Stimulated activated CD4-positive, alpha-beta T cell treated with anti-CD3 and anti-CD28 coated beads, Interleukin-4, amount 100 ng/mL, for 1 hour (primary cell): ENCODE data around the gene COL24A1.

Source experiments
- DNase-seq: peaks from one replicate; pipeline ENCODE4 v3.0.0-alpha.2; 2020

COL24A1 gene

GRCh38 chr1:86069757-86070145 lies 86.8 kb downstream of the COL24A1 start:
- no peak for DNase-seq

DNA sequence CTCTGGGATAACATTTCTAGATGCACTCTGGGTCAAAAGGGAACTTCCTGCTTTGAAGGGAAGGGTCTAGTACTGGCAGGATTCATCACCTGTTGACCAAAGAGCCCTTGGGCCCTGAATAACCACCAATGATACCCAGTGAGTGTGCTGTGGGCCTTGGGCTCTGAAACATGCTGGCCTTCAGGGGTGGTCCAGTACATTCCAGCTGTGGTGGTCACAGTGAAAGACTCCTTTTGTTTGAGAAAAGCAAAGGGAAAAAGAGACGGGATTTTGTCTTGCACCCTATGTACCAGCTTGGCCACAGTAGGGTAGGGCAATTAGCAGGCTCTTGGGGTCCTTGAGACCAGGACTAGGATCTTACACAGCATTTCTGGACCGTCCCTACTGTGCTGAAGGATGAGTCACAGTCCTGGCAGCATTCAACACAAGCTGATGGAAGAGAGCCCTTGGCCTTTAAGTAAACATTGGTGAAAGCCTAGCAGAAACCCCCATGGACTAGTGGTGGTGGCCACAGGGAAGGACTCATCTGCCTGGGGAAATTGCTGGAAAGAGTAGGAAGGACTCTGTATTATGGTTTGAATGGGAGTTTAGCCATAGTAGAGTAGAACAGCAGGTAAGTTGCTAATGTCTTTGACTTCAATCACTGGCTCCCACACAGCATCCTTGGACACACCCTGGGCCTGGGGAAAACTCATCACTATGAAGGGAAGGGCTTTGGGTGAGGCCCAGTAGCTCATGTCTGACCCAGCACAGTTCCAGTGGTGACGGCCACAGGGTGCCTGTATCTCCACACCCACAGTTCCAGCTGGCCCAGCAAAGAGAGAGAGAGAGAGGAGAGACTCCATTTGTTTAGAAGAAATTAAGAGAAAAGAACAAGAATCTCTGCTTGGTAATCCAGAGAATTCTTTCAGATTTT lies 87.5 kb downstream of the COL24A1 start:
- no peak for DNase-seq

GRCh38 chr1:86068271-86068721 lies 88.3 kb downstream of the COL24A1 start:
- DNase-seq = no peak

DNA sequence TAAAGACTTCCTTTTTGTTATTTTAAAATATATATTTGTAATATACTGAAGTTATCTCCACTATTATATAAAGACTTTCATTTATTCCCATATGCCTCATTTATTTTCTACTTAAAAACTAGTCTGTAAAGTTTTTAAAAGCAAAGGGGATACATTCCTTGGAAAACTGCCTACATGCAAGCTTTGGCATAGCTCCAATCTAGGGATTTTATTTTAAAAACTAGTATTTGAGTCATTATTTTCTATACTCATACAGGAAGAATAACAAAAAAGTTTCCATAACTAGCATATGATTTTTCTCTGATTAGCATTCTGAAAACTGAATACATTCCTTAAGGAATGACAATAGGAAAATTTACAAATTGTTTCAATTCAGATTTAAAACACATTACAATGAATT lies 88.9 kb downstream of the COL24A1 start:
- no peak for DNase-seq

GRCh38 chr1:86064899-86065298 lies 91.7 kb downstream of the COL24A1 start:
- DNase-seq = no peak

GRCh38 chr1:86063721-86064120 lies 92.9 kb downstream of the COL24A1 start:
- no peak for DNase-seq

- DNase-seq = no peak
These were observed 94.1 kb downstream of the COL24A1 start for GRCh38 chr1:86062453-86062852.

DNA sequence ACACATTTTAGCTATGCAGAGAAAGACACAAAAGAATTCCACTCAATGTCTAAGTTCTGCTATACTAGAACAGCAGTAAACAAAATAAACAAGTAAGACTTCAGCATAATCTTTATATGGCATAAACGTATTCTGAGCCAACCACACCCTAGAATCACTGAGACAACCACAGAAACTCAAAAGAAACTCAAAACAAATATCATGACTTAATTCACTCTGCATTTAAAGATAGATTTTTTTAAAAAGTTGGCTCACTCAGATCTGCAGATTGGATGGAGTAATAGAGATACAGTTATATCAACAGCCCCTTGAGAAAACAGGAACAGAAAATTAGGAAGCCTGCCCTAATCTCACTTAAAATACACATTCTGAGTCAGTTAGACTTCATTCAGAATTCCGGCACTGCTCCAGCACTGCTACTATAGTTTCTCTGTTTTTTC lies 95.0 kb downstream of the COL24A1 start:
- DNase-seq = no peak

DNA sequence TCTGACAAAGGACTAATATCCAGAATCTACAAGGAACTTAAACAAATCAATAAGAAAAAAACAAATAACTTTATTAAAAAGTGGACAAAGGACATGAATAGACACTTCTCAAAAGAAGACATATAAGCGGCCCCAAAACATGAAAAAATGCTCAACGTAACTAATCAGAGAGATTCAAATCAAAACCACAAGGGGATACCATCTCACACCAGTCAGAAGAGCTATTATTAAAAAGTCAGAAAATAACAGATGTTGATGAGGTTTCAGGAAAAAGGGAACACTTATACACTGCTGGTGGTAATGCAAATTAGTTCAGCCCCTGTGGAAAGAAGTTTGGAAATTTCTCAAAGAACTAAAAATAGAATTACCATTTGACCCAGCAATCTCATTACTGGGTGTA lies 102.2 kb downstream of the COL24A1 start:
- no peak for DNase-seq

DNA sequence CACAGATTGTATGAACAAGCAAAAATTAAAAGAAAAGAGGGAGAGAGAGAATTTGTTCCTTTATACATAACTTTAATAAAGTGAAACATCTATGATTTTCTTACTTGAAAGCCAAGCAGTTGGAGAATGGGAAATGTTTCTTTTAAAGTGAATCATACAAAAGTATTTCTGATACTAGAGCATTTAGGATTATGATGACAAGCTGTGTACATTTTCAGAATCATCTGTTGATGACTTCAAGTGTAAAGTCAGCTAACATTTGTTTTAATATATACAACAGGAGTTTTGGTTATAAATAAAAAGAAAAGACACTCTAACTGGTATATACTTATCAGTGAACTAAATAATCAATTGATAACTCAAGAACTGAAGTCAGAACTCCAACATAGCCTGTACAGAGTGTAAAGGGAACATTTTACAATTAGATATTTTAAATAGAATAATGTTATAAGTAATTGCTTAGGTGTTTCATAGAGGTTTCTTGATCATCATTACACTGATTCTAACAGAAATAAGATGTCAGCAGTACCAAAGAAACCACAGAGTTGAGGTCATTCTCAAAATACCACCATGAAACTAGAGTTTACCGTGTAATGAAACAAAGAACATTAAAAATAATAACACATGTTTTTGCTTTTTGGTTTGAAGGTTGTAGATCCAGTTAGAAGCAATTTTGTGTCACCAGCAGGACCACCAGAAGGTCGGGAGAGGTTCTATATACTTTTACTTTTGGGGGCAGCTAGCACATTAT lies 103.4 kb downstream of the COL24A1 start:
- DNase-seq = no peak

- DNase-seq = no peak
These were observed 121.5 kb downstream of the COL24A1 start for GRCh38 chr1:86035101-86035500.

GRCh38 chr1:86030180-86030579 lies 126.4 kb downstream of the COL24A1 start:
- no peak for DNase-seq

- no peak for DNase-seq
These were observed 138.2 kb downstream of the COL24A1 start for GRCh38 chr1:86018283-86018923.

DNA sequence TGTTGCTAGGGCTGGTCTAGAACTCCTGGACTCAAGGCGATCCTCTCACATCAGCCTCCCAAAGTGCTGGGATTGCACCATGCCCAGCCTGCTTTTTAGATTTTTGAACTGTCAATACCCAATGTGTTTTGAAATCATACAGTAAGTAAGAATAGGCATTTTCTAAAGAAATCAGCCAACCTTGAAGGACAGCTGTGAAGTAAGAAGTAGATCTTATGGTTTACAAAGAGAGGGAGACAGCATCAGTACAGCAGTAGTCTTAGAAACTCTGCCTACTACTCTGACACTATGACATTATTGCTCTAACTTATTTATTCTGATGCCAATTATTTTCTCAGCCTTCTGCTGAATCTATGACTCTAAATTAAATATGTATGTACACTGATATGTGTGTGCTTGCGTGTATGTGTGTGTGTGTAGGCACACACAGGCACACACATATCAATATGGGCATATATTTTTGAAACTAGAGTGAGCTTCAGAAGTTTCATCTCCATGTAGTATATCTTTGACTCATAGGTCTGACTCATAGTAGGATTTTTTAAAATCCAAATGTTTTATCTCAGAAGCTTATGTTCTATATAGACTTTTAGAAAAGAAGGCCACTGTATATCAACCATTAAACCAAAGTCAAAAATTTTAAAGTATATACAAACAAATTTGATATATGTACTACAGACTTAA lies 140.4 kb downstream of the COL24A1 start:
- no peak for DNase-seq

DNA sequence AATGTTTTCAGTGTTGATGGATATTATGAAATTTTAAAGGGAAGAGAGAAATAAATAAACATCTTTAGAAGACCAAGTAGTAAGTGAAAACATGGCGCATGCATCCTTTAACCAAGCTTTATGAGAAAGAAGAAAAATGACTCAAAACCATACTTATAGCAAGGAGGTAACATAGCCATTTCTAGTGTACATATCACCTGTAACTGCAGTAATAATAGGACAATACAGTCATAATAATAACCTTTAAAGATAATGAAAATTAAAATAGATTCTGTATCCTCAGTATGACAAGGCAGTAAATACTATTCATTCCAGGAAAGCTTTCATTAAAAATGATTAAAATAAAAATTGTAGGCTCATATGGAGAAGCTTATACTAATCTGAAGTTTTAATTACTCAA lies 141.2 kb downstream of the COL24A1 start:
- DNase-seq = no peak

- no peak for DNase-seq
These were observed 156.0 kb downstream of the COL24A1 start for GRCh38 chr1:86000601-86001000.

DNA sequence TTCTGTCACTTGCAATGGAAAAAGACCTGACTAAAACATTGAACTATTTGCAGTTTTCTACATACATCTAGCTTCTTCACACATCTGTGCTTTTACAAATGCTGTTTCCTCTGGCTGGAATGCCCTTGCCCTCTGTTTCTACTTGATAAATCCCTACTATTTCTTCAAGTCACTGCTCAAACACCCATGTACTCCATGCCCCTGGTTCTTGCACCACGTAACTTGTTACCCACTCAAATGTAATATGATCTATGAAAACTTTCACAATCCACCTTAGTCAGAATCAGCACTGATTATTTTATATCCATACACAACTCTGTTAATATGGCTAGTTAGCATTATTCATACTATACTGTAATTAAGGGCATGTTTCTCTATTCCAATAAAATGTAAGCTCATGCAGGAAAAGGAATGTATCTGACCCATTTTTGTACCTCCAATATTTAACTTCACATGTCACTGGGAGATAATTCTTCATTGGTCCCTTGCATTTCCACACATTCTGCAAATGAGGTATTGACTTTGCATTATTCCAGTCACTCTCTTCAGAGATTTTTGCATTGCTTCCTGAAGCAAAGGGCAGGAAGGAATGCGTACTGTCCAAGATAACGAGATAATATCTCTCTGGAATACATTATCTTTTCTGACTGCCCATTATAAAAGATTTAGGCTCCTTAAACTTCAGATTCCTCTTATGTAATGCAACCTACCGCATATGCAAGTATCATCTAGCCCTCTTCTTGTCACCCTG lies 158.3 kb downstream of the COL24A1 start:
- DNase-seq = no peak

DNA sequence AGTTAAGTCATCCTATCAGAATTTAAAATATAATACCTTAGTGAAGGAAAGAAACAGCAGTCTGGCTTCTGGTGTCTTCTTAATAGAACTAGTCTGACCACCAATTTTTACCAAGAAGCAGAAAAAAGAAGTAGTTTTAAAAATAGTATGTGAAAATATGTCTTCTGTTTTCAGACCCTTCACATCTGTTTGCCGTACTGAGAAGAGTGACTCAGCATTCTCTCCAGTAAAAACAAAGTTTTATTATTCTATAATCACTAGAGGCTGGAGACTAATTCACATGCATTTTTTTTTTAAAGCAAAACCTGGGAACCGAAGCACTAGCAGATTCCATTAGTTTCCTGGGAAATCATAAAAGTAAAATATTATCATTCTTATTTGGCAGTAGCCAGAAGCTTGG lies 163.8 kb downstream of the COL24A1 start:
- no peak for DNase-seq

- no peak for DNase-seq
These were observed 165.3 kb downstream of the COL24A1 start for GRCh38 chr1:85991261-85991660.

DNA sequence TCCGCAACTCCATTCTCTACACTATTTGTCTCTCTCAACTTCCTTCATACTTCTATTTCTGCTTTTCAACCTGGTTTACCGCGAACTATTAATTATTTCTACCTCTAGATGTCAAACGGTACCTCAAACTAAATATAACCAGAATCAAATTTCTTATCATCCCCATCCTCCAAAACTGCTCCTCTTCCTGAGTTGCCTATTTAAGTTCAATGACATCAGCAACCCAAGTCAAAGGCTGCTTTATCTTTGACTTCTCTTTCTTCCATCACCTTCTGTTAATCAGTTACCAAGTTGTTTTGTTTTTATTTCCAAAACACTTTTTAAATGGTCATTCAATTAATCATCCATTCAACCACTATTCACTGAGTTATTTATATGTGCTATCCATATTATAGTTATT lies 171.9 kb downstream of the COL24A1 start:
- DNase-seq = no peak

GRCh38 chr1:85983316-85983715 lies 173.3 kb downstream of the COL24A1 start:
- no peak for DNase-seq
